Measurements from ENCODE around the gene PTPN3. TPM values are rescaled to one million over a fixed set of nuclear protein-coding genes. Genes with fewer than 3 reads are reported as not detected.

PTPN3 gene
- total RNA-seq, 6 donors from 2014 or later, result 10.2 to 26.2 (median 15.2) TPM

- TF ChIP-seq POLR2A (IDR thresholded peaks at IDR 0.05) (no peak), CTCF (IDR thresholded peaks at IDR 0.05) (no peak), EP300 (IDR thresholded peaks at IDR 0.05) (no peak), POLR2AphosphoS5 (IDR thresholded peaks at IDR 0.05) (no peak)
- Histone ChIP-seq H3K36me3 (peaks cover 0 to 3% (median 0%) of the 10 kb centered on the region in 4 donors), H3K4me3 (no peak overlapping the region), H3K27ac (no peak overlapping the region), H3K4me1 (no peaks in the 10 kb centered on the region), H3K27me3 (no peaks in the 10 kb centered on the region), H3K9me3 (no peaks in the 10 kb centered on the region)
- ATAC-seq (ENCODE audit: low FRiP score in 2 of 2), result no peak
- DNase-seq, result no peak
- 47 to 75% methylated on average over 4 of the region's 4 CpGs for WGBS, 2 donors
Observed at GRCh38 chr9:109419531-109419930, 78.6 kb downstream of the PTPN3 start.

- ATAC-seq (ENCODE audit: low FRiP score in 2 of 2) (no peak), DNase-seq (no peak)
- Histone ChIP-seq H3K9me3 (no peaks in the 10 kb centered on the region), H3K4me3 (no peak overlapping the region), H3K27me3 (no peaks in the 10 kb centered on the region), H3K36me3 (peaks cover 0 to 3% (median 0%) of the 10 kb centered on the region in 4 donors), H3K27ac (no peak overlapping the region), H3K4me1 (no peaks in the 10 kb centered on the region)
- TF ChIP-seq POLR2AphosphoS5 (IDR thresholded peaks at IDR 0.05), result no peak
- TF ChIP-seq CTCF (IDR thresholded peaks at IDR 0.05), result no peak
- no peak for TF ChIP-seq EP300 (IDR thresholded peaks at IDR 0.05)
- no peak for TF ChIP-seq POLR2A (IDR thresholded peaks at IDR 0.05)
- 60 to 64% methylated on average over 6 of the region's 6 CpGs for WGBS, 2 donors
Observed at GRCh38 chr9:109418827-109419226, 79.3 kb downstream of the PTPN3 start.

- Histone ChIP-seq H3K4me1 (no peaks in the 10 kb centered on the region), H3K27ac (no peak overlapping the region), H3K4me3 (no peak overlapping the region), H3K27me3 (no peaks in the 10 kb centered on the region), H3K36me3 (peaks cover 0 to 3% (median 0%) of the 10 kb centered on the region in 4 donors), H3K9me3 (no peaks in the 10 kb centered on the region)
- ATAC-seq (ENCODE audit: low FRiP score in 2 of 2), result no peak
- 85 to 86% methylated on average over 5 to 6 of the region's 6 CpGs for WGBS, 2 donors
- no peak for DNase-seq
- TF ChIP-seq POLR2AphosphoS5 (IDR thresholded peaks at IDR 0.05) (no peak), EP300 (IDR thresholded peaks at IDR 0.05) (no peak), POLR2A (IDR thresholded peaks at IDR 0.05) (no peak)
Observed at GRCh38 chr9:109417585-109418544, 80.2 kb downstream of the PTPN3 start.

- ATAC-seq (ENCODE audit: low FRiP score in 2 of 2) (no peak), DNase-seq (no peak)
- H3K27me3 ChIP-seq, result no peaks in the 10 kb centered on the region
- WGBS, 2 donors, result 81 to 84% methylated on average over 8 of the region's 8 CpGs
- peaks cover 0 to 3% (median 0%) of the 10 kb centered on the region in 4 donors for H3K36me3 ChIP-seq
- no peak for TF ChIP-seq POLR2A (IDR thresholded peaks at IDR 0.05)
- no peak for TF ChIP-seq POLR2AphosphoS5 (IDR thresholded peaks at IDR 0.05)
- TF ChIP-seq CTCF (IDR thresholded peaks at IDR 0.05), result no peak
- no peak for TF ChIP-seq EP300 (IDR thresholded peaks at IDR 0.05)
- H3K27ac ChIP-seq, result no peak overlapping the region
- no peak overlapping the region for H3K4me3 ChIP-seq
- no peaks in the 10 kb centered on the region for H3K9me3 ChIP-seq
- no peaks in the 10 kb centered on the region for H3K4me1 ChIP-seq
Observed at GRCh38 chr9:109417054-109417453, 81.1 kb downstream of the PTPN3 start.

GRCh38 chr9:109416135-109416706 lies 81.9 kb downstream of the PTPN3 start:
- ATAC-seq (ENCODE audit: low FRiP score in 2 of 2), result no peak
- WGBS, 2 donors, result 60 to 77% methylated on average over 10 of the region's 10 CpGs
- Histone ChIP-seq H3K36me3 (peaks cover 0 to 3% (median 0%) of the 10 kb centered on the region in 4 donors), H3K27me3 (no peaks in the 10 kb centered on the region), H3K27ac (no peak overlapping the region), H3K4me3 (no peak overlapping the region), H3K9me3 (no peaks in the 10 kb centered on the region), H3K4me1 (no peaks in the 10 kb centered on the region)
- TF ChIP-seq CTCF (IDR thresholded peaks at IDR 0.05), result no peak
- no peak for TF ChIP-seq POLR2AphosphoS5 (IDR thresholded peaks at IDR 0.05)
- no peak for TF ChIP-seq POLR2A (IDR thresholded peaks at IDR 0.05)
- no peak for TF ChIP-seq EP300 (IDR thresholded peaks at IDR 0.05)
- no peak for DNase-seq
